GM23248 (cell line): ENCODE measurements around the gene DRP2. TPM values are rescaled to one million over a fixed set of nuclear protein-coding genes. Genes with fewer than 3 reads are reported as not detected.
A peak's percentile ranks its signal among the peaks of the same experiment; 100 is the strongest.

ENCODE experiments used
- DNase-seq: peaks from one replicate; pipeline ENCODE4 v3.0.0-alpha.2; 2015
- H2AFZ ChIP-seq: fragments of 200-600 bp; sonication (generic); 2 replicates; pipeline ENCODE4 v1.6.1; 2016; ENCODE audit warnings: antibody characterized with exemption
- H3F3A ChIP-seq: fragments of 200-600 bp; sonication (generic); 2 replicates; pipeline ENCODE4 v1.6.1; 2016; ENCODE audit warnings: mild to moderate bottlenecking, antibody characterized with exemption, mixed run types; ENCODE audit not compliant: insufficient read depth
- H3K27ac ChIP-seq: fragments of 200-600 bp; sonication (generic); 2 replicates; pipeline ENCODE4 v1.5.1; 2016; ENCODE audit warnings: mild to moderate bottlenecking
- H3K27me3 ChIP-seq: fragments of 200-600 bp; sonication (generic); replicated peaks from 2 replicates; pipeline ENCODE4 v1.6.1; 2016; ENCODE audit warnings: mild to moderate bottlenecking; ENCODE audit not compliant: insufficient read depth
- H3K36me3 ChIP-seq: fragments of 200-600 bp; sonication (generic); 2 replicates; pipeline ENCODE4 v1.6.1; 2016; ENCODE audit warnings: low read depth, mild to moderate bottlenecking
- H3K4me1 ChIP-seq: fragments of 200-600 bp; sonication (generic); 2 replicates; pipeline ENCODE4 v1.6.1; 2016; ENCODE audit warnings: mild to moderate bottlenecking; ENCODE audit not compliant: insufficient read depth
- H3K4me2 ChIP-seq: fragments of 200-600 bp; sonication (generic); one replicate; pipeline ENCODE4 v1.6.1; 2016; ENCODE audit warnings: mild to moderate bottlenecking; ENCODE audit not compliant: unreplicated experiment
- H3K4me3 ChIP-seq: fragments of 200-600 bp; sonication (generic); 2 replicates; pipeline ENCODE4 v1.5.1; 2016; ENCODE audit warnings: mild to moderate bottlenecking
- H3K79me2 ChIP-seq: fragments of 200-600 bp; sonication (generic); 2 replicates; pipeline ENCODE4 v1.6.1; 2016; ENCODE audit warnings: mild to moderate bottlenecking; ENCODE audit not compliant: insufficient read depth
- H3K9ac ChIP-seq: fragments of 200-600 bp; sonication (generic); 2 replicates; pipeline ENCODE4 v1.6.1; 2016; ENCODE audit warnings: mild to moderate bottlenecking
- H3K9me2 ChIP-seq: fragments of 200-600 bp; sonication (generic); 2 replicates; pipeline ENCODE4 v1.6.1; 2016; ENCODE audit warnings: mixed run types, mild to moderate bottlenecking, moderate library complexity; ENCODE audit not compliant: insufficient read depth
- H3K9me3 ChIP-seq: fragments of 200-600 bp; sonication (generic); one replicate; pipeline ENCODE4 v1.6.1; 2017; ENCODE audit warnings: low read depth
- H4K20me1 ChIP-seq: fragments of 200-600 bp; sonication (generic); 2 replicates; pipeline ENCODE4 v1.6.0; 2016; ENCODE audit not compliant: insufficient read depth
- EZH2 ChIP-seq: fragments of 200-600 bp; sonication (generic); IDR thresholded peaks from 2 replicates; pipeline ENCODE4 v1.6.1; 2018; ENCODE audit warnings: antibody characterized with exemption, mild to moderate bottlenecking; ENCODE audit not compliant: insufficient read depth, poor library complexity, severe bottlenecking
- EZH2phosphoT487 ChIP-seq: fragments of 200-600 bp; sonication (generic); IDR thresholded peaks from 2 replicates; pipeline ENCODE4 v1.6.1; 2018; ENCODE audit warnings: antibody characterized with exemption, moderate library complexity, mild to moderate bottlenecking, low read depth; ENCODE audit not compliant: insufficient read depth
- WGBS, 2 experiments: methylation state at CpG; one replicate each; pipeline ENCODE4 v1.1.6; 2015 to 2017; ENCODE audit warnings: low lambda C conversion rate in 2 of 2, low coverage in 1 of 2; ENCODE audit errors: missing lambda C conversion rate in 2 of 2; 5-methylcytosine and 5-hydroxymethylcytosine counted together
- in situ Hi-C: fragments of 300-500 bp; cut with MboI; formaldehyde crosslinking; loops from 2 replicates; pipeline ENCODE4 v1.15.0; 2020
- polyA plus RNA-seq: library from polyadenylated mRNA; unstranded; fragments of >200 nt; fragmentation: Nextera tagmentation; extraction: Ambion mirVana; gene quantifications from 2 replicates; pipeline ENCODE4 v1.2.1, GENCODE V29; 2016
- total RNA-seq: library from RNA; depleted of rRNA; stranded (reverse); fragments of >200 nt; shearing (Covaris generic); gene quantifications from 2 replicates; pipeline ENCODE4 v1.2.3, GENCODE V29; 2014

Gene DRP2
- total and polyA plus RNA-seq, 2 experiments from 2014 or later: 0.21 to 0.22 TPM

GRCh38 chrX:101230636-101231035 lies 11.1 kb downstream of the DRP2 start:
- TF ChIP-seq EZH2: no peak
- TF ChIP-seq EZH2phosphoT487: no peak
- 23 to 29% methylated on average over 2 of the region's 2 CpGs for WGBS, 2 experiments
- Histone ChIP-seq H3K27me3 (no peaks in the 10 kb centered on the region), H3K4me3 (no peak overlapping the region), H3K79me2 (no peaks in the 10 kb centered on the region), H2AFZ (no peak overlapping the region), H3K4me1 (peaks cover 33% of the 10 kb centered on the region), H3K27ac (no peak overlapping the region), H3F3A (peaks cover 12% of the 10 kb centered on the region), H3K9ac (no peak overlapping the region), H3K4me2 (peak overlapping the region; percentile 32), H3K9me3 (no peaks in the 10 kb centered on the region), H3K36me3 (no peaks in the 10 kb centered on the region), H4K20me1 (no peaks in the 10 kb centered on the region), H3K9me2 (no peaks in the 10 kb centered on the region)
- peak; percentile 68 for DNase-seq
- in situ Hi-C loops: no loop called here

DNA sequence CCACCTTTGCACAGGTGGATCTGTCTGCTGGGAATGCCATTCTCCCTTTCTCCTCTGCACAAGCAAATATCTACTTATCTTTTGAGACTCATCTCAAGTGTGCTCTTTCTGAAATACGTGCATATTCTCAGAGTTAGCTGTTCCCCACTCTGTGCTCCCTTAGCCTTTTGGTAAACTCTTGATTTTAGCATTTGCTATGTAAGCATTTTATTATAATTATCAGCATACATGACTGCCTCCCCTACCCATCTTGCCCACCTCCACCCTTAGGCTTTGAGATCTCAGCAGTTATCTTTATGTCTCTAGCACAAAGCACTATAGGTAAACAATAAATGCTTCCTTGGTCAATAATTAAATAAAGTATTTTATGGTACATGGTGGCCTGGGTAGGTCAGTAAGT lies 11.5 kb downstream of the DRP2 start:
- H3K9ac ChIP-seq: no peak overlapping the region
- no peaks in the 10 kb centered on the region for H3K79me2 ChIP-seq
- no peaks in the 10 kb centered on the region for H3K36me3 ChIP-seq
- H3K27me3 ChIP-seq: no peaks in the 10 kb centered on the region
- WGBS, 2 experiments: 100% methylated on average over 1 of the region's 1 CpG
- H3K27ac ChIP-seq: no peak overlapping the region
- TF ChIP-seq EZH2 (no peak), EZH2phosphoT487 (no peak)
- peaks cover 33% of the 10 kb centered on the region for H3K4me1 ChIP-seq
- DNase-seq: no peak
- H3K9me2 ChIP-seq: no peaks in the 10 kb centered on the region
- H3F3A ChIP-seq: peaks cover 12% of the 10 kb centered on the region
- H3K4me3 ChIP-seq: no peak overlapping the region
- H4K20me1 ChIP-seq: no peaks in the 10 kb centered on the region
- in situ Hi-C loops: no loop called here
- peak overlapping the region; percentile 32 for H3K4me2 ChIP-seq
- no peak overlapping the region for H2AFZ ChIP-seq
- no peaks in the 10 kb centered on the region for H3K9me3 ChIP-seq

DNA sequence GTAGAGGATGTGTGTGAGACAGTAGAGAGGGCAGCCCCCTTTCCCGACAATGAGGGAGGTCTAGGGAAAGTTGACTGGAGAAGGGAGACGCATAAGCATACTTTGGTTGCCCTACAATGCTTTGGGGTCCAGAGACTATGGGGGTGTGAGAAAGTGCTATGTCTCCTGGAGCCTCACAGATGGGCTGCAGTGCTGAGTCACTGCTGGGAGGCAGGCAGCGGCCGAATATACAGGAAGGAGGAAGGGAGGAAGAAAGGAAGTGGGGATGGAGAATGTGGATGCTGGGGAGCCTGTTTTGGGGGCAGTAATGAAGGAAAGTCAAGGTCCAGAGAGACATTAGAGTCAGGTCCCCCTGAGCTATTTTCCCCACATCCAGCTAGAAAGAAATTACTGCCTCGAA lies 12.7 kb downstream of the DRP2 start:
- Histone ChIP-seq H2AFZ (0 out of 2 replicates have a peak overlapping the region, but pooled peaks have one; percentile 22), H3K4me1 (peaks cover 33% of the 10 kb centered on the region), H3K9me3 (no peaks in the 10 kb centered on the region), H3K4me2 (no peak overlapping the region), H3K9ac (no peak overlapping the region), H3F3A (peaks cover 12% of the 10 kb centered on the region), H3K79me2 (no peaks in the 10 kb centered on the region), H3K9me2 (no peaks in the 10 kb centered on the region), H3K4me3 (no peak overlapping the region), H3K36me3 (no peaks in the 10 kb centered on the region), H4K20me1 (no peaks in the 10 kb centered on the region), H3K27me3 (no peaks in the 10 kb centered on the region), H3K27ac (no peak overlapping the region)
- in situ Hi-C loops: no loop called here
- TF ChIP-seq EZH2 (no peak), EZH2phosphoT487 (no peak)
- 67 to 79% methylated on average over 5 of the region's 5 CpGs for WGBS, 2 experiments
- peak; percentile 23 for DNase-seq

GRCh38 chrX:101237041-101237440 lies 17.5 kb downstream of the DRP2 start:
- no peak overlapping the region for H3K27ac ChIP-seq
- H3K36me3 ChIP-seq: no peaks in the 10 kb centered on the region
- H3K9me2 ChIP-seq: no peaks in the 10 kb centered on the region
- peaks cover 5% of the 10 kb centered on the region; the same call in 1 of the 2 replicates for H3K4me1 ChIP-seq
- H3K4me3 ChIP-seq: no peak overlapping the region
- in situ Hi-C loops: no loop called here
- 60 to 61% methylated on average over 2 of the region's 2 CpGs for WGBS, 2 experiments
- no peak overlapping the region for H3K9ac ChIP-seq
- DNase-seq: no peak
- H3K27me3 ChIP-seq: no peaks in the 10 kb centered on the region
- H2AFZ ChIP-seq: no peak overlapping the region
- H3F3A ChIP-seq: no peaks in the 10 kb centered on the region
- no peaks in the 10 kb centered on the region for H4K20me1 ChIP-seq
- H3K4me2 ChIP-seq: no peak overlapping the region
- H3K9me3 ChIP-seq: no peaks in the 10 kb centered on the region
- no peak for TF ChIP-seq EZH2phosphoT487
- no peak for TF ChIP-seq EZH2
- no peaks in the 10 kb centered on the region for H3K79me2 ChIP-seq

DNA sequence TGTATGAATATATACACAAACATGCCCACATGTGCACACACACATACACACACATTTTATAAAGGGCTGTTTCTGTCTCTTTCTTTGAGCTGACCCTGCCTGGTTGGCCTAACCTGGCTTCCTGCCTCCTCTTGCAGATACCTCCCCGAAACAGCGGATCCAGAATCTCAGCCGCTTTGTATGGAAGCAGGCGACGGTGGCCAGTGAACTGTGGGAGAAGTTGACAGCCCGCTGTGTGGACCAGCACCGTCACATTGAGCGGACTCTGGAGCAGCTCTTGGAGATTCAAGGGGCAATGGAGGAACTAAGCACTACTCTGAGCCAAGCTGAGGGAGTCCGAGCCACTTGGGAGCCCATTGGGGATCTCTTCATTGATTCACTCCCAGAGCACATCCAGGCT lies 21.9 kb downstream of the DRP2 start:
- 81 to 82% methylated on average over 7 to 8 of the region's 9 CpGs for WGBS, 2 experiments
- no peaks in the 10 kb centered on the region for H3K36me3 ChIP-seq
- in situ Hi-C loops: no loop called here

More for the DNA sequence above, 21.9 kb downstream of the DRP2 start:
- Histone ChIP-seq H3K79me2 (no peaks in the 10 kb centered on the region), H3K4me3 (no peak overlapping the region), H2AFZ (no peak overlapping the region), H3K9ac (no peak overlapping the region), H3K4me2 (no peak overlapping the region), H3K27me3 (no peaks in the 10 kb centered on the region), H4K20me1 (no peaks in the 10 kb centered on the region), H3K4me1 (no peaks in the 10 kb centered on the region), H3F3A (no peaks in the 10 kb centered on the region), H3K27ac (no peak overlapping the region), H3K9me2 (no peaks in the 10 kb centered on the region), H3K9me3 (no peaks in the 10 kb centered on the region)
- no peak for DNase-seq
- TF ChIP-seq EZH2 (no peak), EZH2phosphoT487 (no peak)
